Measurements from ENCODE around the gene KLC3. TPM values are rescaled to one million over a fixed set of nuclear protein-coding genes. Genes with fewer than 3 reads are reported as not detected.

The KLC3 gene
- not detected for total RNA-seq

GRCh38 chr19:45340232-45340898, at the start of gene KLC3:
KLC3 (plus strand) TSS chr19:45340750; CDS start chr19:45345542, 4,792 bp downstream.
- peaks cover 7% of the 10 kb centered on the region for H3K4me1 Mint-ChIP-seq
- peak; percentile 47 for DNase-seq
- ATAC-seq, result peak; percentile 52
- peak within 1 kb of the TSS; percentile 10 for H3K4me3 Mint-ChIP-seq
- no peak within 1 kb of the TSS for H3K27ac Mint-ChIP-seq
- H3K9me3 Mint-ChIP-seq (ENCODE audit: low read depth), result no peaks in the 10 kb centered on the region
- CTCF ChIA-PET, result interaction anchor here (1.1 to 1.4 kb wide), 2 partner anchors 176 to 323 kb away, joined by 3 read pairs; no protein-coding TSS in a partner anchor
- peaks cover 26% of the 10 kb centered on the region for H3K27me3 Mint-ChIP-seq
- no peaks in the 10 kb centered on the region for H3K36me3 Mint-ChIP-seq

- Mint-ChIP-seq H3K27ac (no peak overlapping the region), H3K4me1 (no peaks in the 10 kb centered on the region), H3K9me3 (ENCODE audit: low read depth) (no peaks in the 10 kb centered on the region), H3K36me3 (peaks cover 10% of the 10 kb centered on the region), H3K27me3 (no peaks in the 10 kb centered on the region), H3K4me3 (no peak overlapping the region)
- ATAC-seq (no peak), DNase-seq (no peak)
- CTCF ChIA-PET, result no interaction called here
These were observed 48.7 kb upstream of the KLC3 start for GRCh38 chr19:45291834-45292233.

DNA sequence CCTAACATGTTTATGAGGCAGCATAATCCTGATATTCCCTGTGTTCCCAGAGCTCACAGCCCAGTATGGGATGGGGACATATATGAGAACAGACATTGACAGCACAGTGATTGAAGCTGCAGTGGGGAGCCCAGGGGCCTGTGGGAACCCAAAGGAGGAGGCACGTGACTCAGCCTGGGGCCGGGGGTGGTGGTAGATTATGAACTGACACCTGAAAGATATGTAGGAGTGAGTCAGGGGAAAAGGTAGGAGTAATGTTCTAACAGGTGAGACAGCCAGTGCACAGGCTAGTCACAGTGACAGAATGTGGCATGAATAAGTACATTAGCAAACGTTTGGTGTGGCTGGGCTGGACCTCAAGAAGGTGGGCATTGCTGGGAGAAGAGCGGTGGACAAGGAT, 46.9 kb upstream of the KLC3 start:
- H3K4me3 Mint-ChIP-seq, result no peak overlapping the region
- ATAC-seq, result no peak
- peaks cover 11% of the 10 kb centered on the region for H3K36me3 Mint-ChIP-seq
- H3K4me1 Mint-ChIP-seq, result no peaks in the 10 kb centered on the region
- H3K27me3 Mint-ChIP-seq, result no peaks in the 10 kb centered on the region
- H3K27ac Mint-ChIP-seq, result no peak overlapping the region
- no peaks in the 10 kb centered on the region for H3K9me3 Mint-ChIP-seq (ENCODE audit: low read depth)
- DNase-seq, result no peak
- CTCF ChIA-PET, result no interaction called here

DNA sequence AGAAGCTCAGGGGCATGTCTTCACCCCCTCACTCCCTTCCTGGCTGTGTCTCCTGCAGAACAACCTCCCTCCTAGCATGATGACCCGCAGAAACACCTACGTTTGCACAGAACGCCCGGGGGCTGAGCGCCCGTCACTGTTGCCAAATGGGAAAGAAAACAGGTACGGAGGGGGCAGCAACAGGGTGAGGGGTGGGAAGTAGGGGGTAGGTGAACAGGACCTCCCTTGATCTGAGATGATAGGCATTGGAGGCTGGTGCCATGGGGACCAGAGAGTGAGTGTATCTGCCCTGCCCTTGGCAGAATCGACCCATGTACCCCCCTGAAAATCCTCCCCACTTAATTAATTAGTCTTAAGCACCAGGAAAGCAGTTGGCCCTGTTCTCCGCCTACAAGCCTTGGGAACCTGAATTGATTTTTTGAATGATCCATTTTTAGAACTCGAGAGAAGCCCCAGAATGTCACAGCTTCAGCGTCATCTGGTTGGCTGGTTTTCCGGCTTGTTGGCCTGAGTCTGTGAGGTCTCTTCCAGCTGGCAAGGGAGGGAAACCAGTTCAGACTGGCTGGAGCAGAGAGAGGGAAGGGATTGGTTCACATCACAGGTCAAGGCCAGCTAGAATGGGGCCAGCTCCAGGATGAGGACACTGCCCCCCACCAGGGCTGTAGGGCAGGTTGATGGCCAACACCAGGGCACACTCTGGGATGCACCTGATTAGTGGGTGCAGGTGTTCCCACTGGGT, 46.1 kb upstream of the KLC3 start:
- H3K36me3 Mint-ChIP-seq, result peaks cover 11% of the 10 kb centered on the region
- CTCF ChIA-PET, result no interaction called here
- H3K27ac Mint-ChIP-seq, result no peak overlapping the region
- no peak overlapping the region for H3K4me3 Mint-ChIP-seq
- DNase-seq (no peak), ATAC-seq (no peak)
- no peaks in the 10 kb centered on the region for H3K4me1 Mint-ChIP-seq
- no peaks in the 10 kb centered on the region for H3K27me3 Mint-ChIP-seq
- H3K9me3 Mint-ChIP-seq (ENCODE audit: low read depth), result no peaks in the 10 kb centered on the region

DNA sequence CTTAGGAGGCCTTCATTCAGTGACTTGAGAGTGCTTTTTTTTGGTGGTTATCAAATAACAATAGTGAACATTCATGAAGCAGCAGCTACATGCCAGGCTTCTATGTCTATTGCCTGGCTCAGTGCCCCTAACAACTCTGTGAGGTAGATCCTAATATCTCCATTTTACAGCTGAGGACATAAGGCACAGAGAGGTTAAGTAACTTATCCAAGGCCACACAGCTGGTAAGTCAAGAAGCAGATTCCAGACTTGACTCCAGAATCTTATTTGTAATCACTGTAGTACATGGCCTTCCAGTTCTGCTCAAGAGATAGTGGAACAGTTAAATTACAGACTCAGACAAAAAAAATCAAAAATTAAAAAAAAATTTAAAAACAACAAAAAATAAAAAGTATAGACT, 44.7 kb upstream of the KLC3 start:
- no peaks in the 10 kb centered on the region for H3K27me3 Mint-ChIP-seq
- H3K27ac Mint-ChIP-seq, result no peak overlapping the region
- H3K4me1 Mint-ChIP-seq, result no peaks in the 10 kb centered on the region
- CTCF ChIA-PET, result no interaction called here
- H3K4me3 Mint-ChIP-seq, result no peak overlapping the region
- no peak for ATAC-seq
- H3K9me3 Mint-ChIP-seq (ENCODE audit: low read depth), result no peaks in the 10 kb centered on the region
- peaks cover 11% of the 10 kb centered on the region for H3K36me3 Mint-ChIP-seq
- DNase-seq, result no peak

DNA sequence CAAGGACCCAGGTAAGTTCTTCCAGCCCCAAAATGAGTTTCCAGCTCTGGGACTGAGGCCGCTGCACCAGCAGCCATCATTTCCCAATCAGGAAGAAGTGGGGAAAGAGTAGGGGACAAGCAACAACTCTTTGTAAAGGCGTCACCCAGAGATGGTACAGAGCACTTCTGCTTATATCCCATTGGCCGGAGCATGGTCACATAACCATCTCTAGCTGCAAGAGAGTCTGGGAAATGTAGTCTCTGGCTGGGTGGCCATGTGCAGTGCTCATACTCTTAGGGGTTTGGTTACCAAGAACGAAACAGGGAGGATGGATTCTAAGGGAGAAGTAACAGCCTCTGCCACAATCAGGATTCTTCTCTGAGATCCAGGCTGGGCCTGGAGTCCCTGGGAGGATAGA, 44.2 kb upstream of the KLC3 start:
- Mint-ChIP-seq H3K4me3 (no peak overlapping the region), H3K27ac (no peak overlapping the region), H3K9me3 (ENCODE audit: low read depth) (no peaks in the 10 kb centered on the region), H3K4me1 (no peaks in the 10 kb centered on the region), H3K36me3 (peaks cover 11% of the 10 kb centered on the region), H3K27me3 (no peaks in the 10 kb centered on the region)
- no peak for DNase-seq
- CTCF ChIA-PET, result no interaction called here
- no peak for ATAC-seq

DNA sequence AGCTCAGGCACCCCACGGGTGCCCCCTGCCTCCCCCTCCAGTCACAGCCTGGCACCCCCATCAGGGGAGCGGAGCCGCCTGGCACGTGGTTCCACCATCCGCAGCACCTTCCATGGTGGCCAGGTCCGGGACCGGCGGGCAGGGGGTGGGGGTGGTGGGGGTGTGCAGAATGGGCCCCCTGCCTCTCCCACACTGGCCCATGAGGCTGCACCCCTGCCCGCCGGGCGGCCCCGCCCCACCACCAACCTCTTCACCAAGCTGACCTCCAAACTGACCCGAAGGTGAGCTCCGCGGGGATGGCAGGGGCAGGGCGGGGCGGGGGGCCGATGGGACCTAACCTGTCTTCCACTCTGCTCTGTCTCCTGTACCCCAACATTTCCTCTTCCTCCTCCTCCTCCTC, 42.9 kb upstream of the KLC3 start:
- Mint-ChIP-seq H3K9me3 (ENCODE audit: low read depth) (no peaks in the 10 kb centered on the region), H3K36me3 (peaks cover 5% of the 10 kb centered on the region), H3K27ac (no peak overlapping the region), H3K4me3 (no peak overlapping the region), H3K27me3 (no peaks in the 10 kb centered on the region), H3K4me1 (no peaks in the 10 kb centered on the region)
- ATAC-seq (no peak), DNase-seq (no peak)
- CTCF ChIA-PET, result no interaction called here

GRCh38 chr19:45298264-45298663, 42.3 kb upstream of the KLC3 start:
- no peaks in the 10 kb centered on the region for H3K4me1 Mint-ChIP-seq
- H3K36me3 Mint-ChIP-seq, result peaks cover 5% of the 10 kb centered on the region
- no peaks in the 10 kb centered on the region for H3K9me3 Mint-ChIP-seq (ENCODE audit: low read depth)
- no peak overlapping the region for H3K4me3 Mint-ChIP-seq
- H3K27ac Mint-ChIP-seq, result no peak overlapping the region
- CTCF ChIA-PET, result no interaction called here
- ATAC-seq (no peak), DNase-seq (no peak)
- no peaks in the 10 kb centered on the region for H3K27me3 Mint-ChIP-seq

GRCh38 chr19:45299719-45300118, 40.8 kb upstream of the KLC3 start:
- CTCF ChIA-PET, result no interaction called here
- no peaks in the 10 kb centered on the region for H3K4me1 Mint-ChIP-seq

DNA sequence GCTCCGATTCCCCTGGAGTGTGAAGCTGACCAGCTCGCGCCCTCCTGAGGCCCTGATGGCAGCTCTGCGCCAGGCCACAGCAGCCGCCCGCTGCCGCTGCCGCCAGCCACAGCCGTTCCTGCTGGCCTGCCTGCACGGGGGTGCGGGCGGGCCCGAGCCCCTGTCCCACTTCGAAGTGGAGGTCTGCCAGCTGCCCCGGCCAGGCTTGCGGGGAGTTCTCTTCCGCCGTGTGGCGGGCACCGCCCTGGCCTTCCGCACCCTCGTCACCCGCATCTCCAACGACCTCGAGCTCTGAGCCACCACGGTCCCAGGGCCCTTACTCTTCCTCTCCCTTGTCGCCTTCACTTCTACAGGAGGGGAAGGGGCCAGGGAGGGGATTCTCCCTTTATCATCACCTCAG, 38.1 kb upstream of the KLC3 start:
- H3K36me3 Mint-ChIP-seq, result peaks cover 1% of the 10 kb centered on the region
- no peak overlapping the region for H3K27ac Mint-ChIP-seq
- no peaks in the 10 kb centered on the region for H3K27me3 Mint-ChIP-seq
- CTCF ChIA-PET, result no interaction called here
- no peak for DNase-seq
- no peak overlapping the region for H3K4me3 Mint-ChIP-seq
- H3K9me3 Mint-ChIP-seq (ENCODE audit: low read depth), result no peaks in the 10 kb centered on the region
- no peak for ATAC-seq
- no peaks in the 10 kb centered on the region for H3K4me1 Mint-ChIP-seq

More at GRCh38 chr19:45299719-45300118, 40.8 kb upstream of the KLC3 start:
- Mint-ChIP-seq H3K4me3 (no peak overlapping the region), H3K9me3 (ENCODE audit: low read depth) (no peaks in the 10 kb centered on the region), H3K27me3 (no peaks in the 10 kb centered on the region), H3K27ac (no peak overlapping the region), H3K36me3 (peaks cover 5% of the 10 kb centered on the region)
- ATAC-seq (no peak), DNase-seq (no peak)

DNA sequence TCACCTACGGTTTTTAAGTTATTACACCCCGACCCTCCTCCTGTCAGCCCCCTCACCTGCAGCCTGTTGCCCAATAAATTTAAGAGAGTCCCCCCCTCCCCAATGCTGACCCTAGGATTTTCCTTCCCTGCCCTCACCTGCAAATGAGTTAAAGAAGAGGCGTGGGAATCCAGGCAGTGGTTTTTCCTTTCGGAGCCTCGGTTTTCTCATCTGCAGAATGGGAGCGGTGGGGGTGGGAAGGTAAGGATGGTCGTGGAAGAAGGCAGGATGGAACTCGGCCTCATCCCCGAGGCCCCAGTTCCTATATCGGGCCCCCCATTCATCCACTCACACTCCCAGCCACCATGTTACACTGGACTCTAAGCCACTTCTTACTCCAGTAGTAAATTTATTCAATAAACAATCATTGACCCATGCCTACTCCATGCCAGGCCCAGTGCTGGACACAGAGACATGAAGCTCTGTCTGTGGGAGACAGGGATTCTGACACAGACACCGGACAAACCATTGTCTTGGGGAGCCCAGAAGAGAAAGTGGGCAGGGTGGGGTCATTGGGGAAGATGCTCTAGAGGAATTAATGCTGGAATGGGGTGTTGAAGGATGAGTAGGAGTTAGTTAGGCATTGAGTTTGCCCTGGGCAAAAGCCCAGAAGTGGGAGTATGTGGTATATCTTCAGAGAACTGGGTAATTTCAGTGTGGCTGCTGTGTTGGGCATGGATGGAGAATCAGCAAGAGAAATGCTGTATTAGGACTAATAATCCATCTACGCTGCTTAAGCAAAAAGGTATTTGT, 37.1 kb upstream of the KLC3 start:
- Mint-ChIP-seq H3K9me3 (ENCODE audit: low read depth) (no peaks in the 10 kb centered on the region), H3K27ac (no peak overlapping the region)
- CTCF ChIA-PET, result no interaction called here

DNA sequence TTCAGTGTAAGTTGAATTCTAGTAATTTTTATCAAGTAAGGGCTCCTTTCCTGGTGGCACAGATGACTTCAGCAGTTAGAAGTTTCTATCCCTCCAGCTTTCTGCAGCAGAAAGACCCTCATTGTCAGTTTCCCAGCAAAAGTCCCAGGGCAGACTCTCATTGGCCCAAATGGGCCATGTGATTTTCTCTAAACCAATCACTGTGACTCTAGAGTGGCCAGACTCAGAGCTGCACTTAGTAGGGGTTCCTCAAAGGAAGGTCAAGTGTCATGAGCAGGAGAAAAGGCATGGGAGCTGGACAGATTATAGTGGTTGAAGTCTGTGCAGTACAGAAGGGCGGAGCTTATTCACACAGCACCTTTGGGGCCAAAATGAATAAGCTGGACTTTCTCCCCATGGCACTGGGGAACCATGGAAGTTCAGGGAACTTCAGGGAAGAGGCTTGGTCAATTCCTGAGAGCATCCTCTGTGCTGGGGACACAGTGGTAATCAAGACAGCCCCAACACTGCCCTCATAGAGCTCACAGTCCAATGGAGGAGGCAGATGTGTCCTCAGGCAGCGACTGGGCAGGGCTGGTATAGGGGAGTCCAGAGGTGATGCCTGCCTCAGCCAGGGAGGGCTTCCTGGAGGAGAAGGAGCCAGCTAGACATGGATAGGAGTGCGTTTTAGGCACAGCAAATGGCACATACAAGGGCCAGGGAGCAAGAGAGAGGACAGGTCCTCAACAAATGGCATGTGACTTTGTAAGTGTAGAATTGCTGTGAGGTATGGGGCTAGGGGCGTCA, 36.2 kb upstream of the KLC3 start:
- CTCF ChIA-PET, result no interaction called here
- Mint-ChIP-seq H3K4me3 (no peak overlapping the region), H3K9me3 (ENCODE audit: low read depth) (no peaks in the 10 kb centered on the region), H3K27ac (no peak overlapping the region), H3K36me3 (peaks cover 1% of the 10 kb centered on the region), H3K4me1 (no peaks in the 10 kb centered on the region), H3K27me3 (no peaks in the 10 kb centered on the region)
- DNase-seq, result no peak
- no peak for ATAC-seq

More for the DNA sequence above, 37.1 kb upstream of the KLC3 start:
- ATAC-seq, result no peak
- Mint-ChIP-seq H3K4me1 (no peaks in the 10 kb centered on the region), H3K4me3 (no peak overlapping the region), H3K36me3 (peaks cover 1% of the 10 kb centered on the region), H3K27me3 (no peaks in the 10 kb centered on the region)
- no peak for DNase-seq

- H3K27ac Mint-ChIP-seq, result no peak overlapping the region
- no peaks in the 10 kb centered on the region for H3K36me3 Mint-ChIP-seq
- H3K9me3 Mint-ChIP-seq (ENCODE audit: low read depth), result no peaks in the 10 kb centered on the region
- no peak overlapping the region for H3K4me3 Mint-ChIP-seq
- DNase-seq, result no peak
- CTCF ChIA-PET, result no interaction called here
- H3K27me3 Mint-ChIP-seq, result no peaks in the 10 kb centered on the region
- ATAC-seq, result no peak
- no peaks in the 10 kb centered on the region for H3K4me1 Mint-ChIP-seq
These were observed 35.5 kb upstream of the KLC3 start for GRCh38 chr19:45305007-45305406.
